Body of pancreas (tissue), 4 donors: ENCODE data around the gene NAT9. TPM values are rescaled to one million over a fixed set of nuclear protein-coding genes. Genes with fewer than 3 reads are reported as not detected.

Source experiments
- ATAC-seq: fragments of 150-250 bp; one replicate; pipeline ENCODE4 v1.9.1; 2016
- DNase-seq, 4 donors: peaks; one replicate each; pipeline ENCODE4 v3.0.0-alpha.2; 2019
- H3K27ac ChIP-seq, 4 donors: fragments of 200-600 bp; sonication (generic); 1 replicate in 3 of 4; 2 replicates in 1 of 4; pipeline versions ENCODE4 v1.5.1 to v1.6.1; 2016 to 2019; ENCODE audit warnings: mild to moderate bottlenecking in 1 of 4, mixed read lengths in 1 of 4, moderate library complexity in 1 of 4
- H3K27me3 ChIP-seq, 2 donors: fragments of 200-600 bp; sonication (generic); one replicate each; pipeline ENCODE4 v1.6.0; 2016; ENCODE audit warnings: mild to moderate bottlenecking in 1 of 2
- H3K36me3 ChIP-seq, 2 donors: fragments of 200-600 bp; sonication (generic); replicated peaks in 1 of 2; 2 replicates each; pipeline ENCODE4 v1.5.1; 2016; ENCODE audit warnings: low read depth in 2 of 2; ENCODE audit not compliant: insufficient read depth in 1 of 2
- H3K4me1 ChIP-seq: fragments of 200-600 bp; sonication (generic); one replicate; pipeline ENCODE4 v1.6.0; 2016
- H3K4me3 ChIP-seq, 2 donors: fragments of 200-600 bp; sonication (generic); 1 replicate in 1 of 2; 2 replicates in 1 of 2; pipeline ENCODE4 v1.5.1; 2016 to 2019
- H3K9me3 ChIP-seq, 3 donors: fragments of 200-600 bp; sonication (generic); 1 replicate in 2 of 3; 2 replicates in 1 of 3; pipeline ENCODE4 v1.5.1; 2016
- CTCF ChIP-seq, 7 experiments: fragments of 450-650 bp in 4 of 7; fragments of 200-600 bp in 3 of 7; sonication (generic) in 3 of 7; IDR thresholded peaks; one replicate each; pipeline ENCODE4 v1.5.1; 2016 to 2019; ENCODE audit warnings: antibody characterized with exemption in 7 of 7
- POLR2A ChIP-seq, 3 donors: fragments of 450-650 bp; IDR thresholded peaks; one replicate each; pipeline ENCODE4 v1.6.1; 2016; ENCODE audit warnings: antibody characterized with exemption in 3 of 3, mild to moderate bottlenecking in 2 of 3
- WGBS, 2 donors: methylation state at CpG; one replicate each; pipeline ENCODE4 v1.1.5; 2017; 5-methylcytosine and 5-hydroxymethylcytosine counted together
- intact Hi-C: fragments of 100-400 bp; cut with DNase I; formaldehyde crosslinking; loops from one replicate; pipeline ENCODE4 v1.15.1; 2023
- total RNA-seq, 2 donors: library from RNA; depleted of rRNA; stranded (reverse); fragments of >200 nt; gene quantifications; one replicate each; pipeline ENCODE4 v1.1.0, GENCODE V29; 2016

The NAT9 gene
- total RNA-seq, 2 donors from 2014 or later, result 21.8 to 23.3 TPM

- 89 to 90% methylated on average over 10 of the region's 10 CpGs for WGBS, 2 donors
- Histone ChIP-seq H3K36me3 (no peaks in the 10 kb centered on the region), H3K9me3 (no peaks in the 10 kb centered on the region), H3K4me1 (no peaks in the 10 kb centered on the region), H3K27me3 (no peaks in the 10 kb centered on the region), H3K4me3 (no peak overlapping the region), H3K27ac (no peak overlapping the region)
- DNase-seq (no peak), ATAC-seq (no peak)
- intact Hi-C loops, result no loop called here
- TF ChIP-seq CTCF (IDR thresholded peaks at IDR 0.05), result no peak
- TF ChIP-seq POLR2A (IDR thresholded peaks at IDR 0.05), result no peak
Measured at GRCh38 chr17:74806334-74806733, 30.2 kb upstream of the NAT9 start.

DNA sequence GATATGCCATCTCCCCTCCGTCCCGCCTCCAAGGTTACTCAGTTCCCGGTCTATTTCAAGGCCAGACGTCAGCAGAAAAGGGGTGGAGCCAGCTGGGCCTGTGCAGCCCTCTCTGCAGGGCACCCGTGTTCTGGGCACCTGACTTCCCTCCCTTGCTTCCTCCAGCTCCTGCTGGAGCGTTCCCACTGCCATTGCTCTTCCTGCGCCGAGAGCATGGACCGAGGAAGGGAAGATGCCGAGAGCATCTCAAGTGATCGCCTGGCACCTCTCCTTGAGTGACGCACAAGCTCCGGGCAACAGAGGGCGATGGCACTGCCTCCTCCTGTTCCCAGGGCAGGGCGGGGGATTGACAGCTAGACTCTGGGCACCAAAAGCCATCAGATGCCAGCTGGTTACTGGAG is 29.4 kb upstream of the NAT9 start:
- no peak for ATAC-seq
- Histone ChIP-seq H3K27ac (no peak overlapping the region), H3K36me3 (no peaks in the 10 kb centered on the region), H3K4me3 (no peak overlapping the region), H3K9me3 (no peaks in the 10 kb centered on the region), H3K4me1 (no peaks in the 10 kb centered on the region), H3K27me3 (no peaks in the 10 kb centered on the region)
- DNase-seq, result no peak
- intact Hi-C loops, result no loop called here
- TF ChIP-seq POLR2A (IDR thresholded peaks at IDR 0.05), result no peak
- no peak for TF ChIP-seq CTCF (IDR thresholded peaks at IDR 0.05)
- 73% methylated on average over 15 of the region's 15 CpGs for WGBS, 2 donors

GRCh38 chr17:74804683-74805082 is 28.5 kb upstream of the NAT9 start:
- WGBS, 2 donors, result 80 to 83% methylated on average over 4 to 7 of the region's 7 CpGs
- Histone ChIP-seq H3K27ac (no peak overlapping the region), H3K4me3 (no peak overlapping the region), H3K27me3 (no peaks in the 10 kb centered on the region), H3K36me3 (no peaks in the 10 kb centered on the region), H3K4me1 (no peaks in the 10 kb centered on the region), H3K9me3 (no peaks in the 10 kb centered on the region)
- ATAC-seq (no peak), DNase-seq (no peak)
- no peak for TF ChIP-seq POLR2A (IDR thresholded peaks at IDR 0.05)
- no peak for TF ChIP-seq CTCF (IDR thresholded peaks at IDR 0.05)
- intact Hi-C loops, result no loop called here

- intact Hi-C loops, result no loop called here
- Histone ChIP-seq H3K27ac (no peak overlapping the region), H3K27me3 (no peaks in the 10 kb centered on the region), H3K36me3 (peaks cover 0 to 2% of the 10 kb centered on the region in 2 donors), H3K4me3 (no peak overlapping the region), H3K4me1 (no peaks in the 10 kb centered on the region), H3K9me3 (no peaks in the 10 kb centered on the region)
- WGBS, 2 donors, result 64 to 86% methylated on average over 2 to 5 of the region's 5 CpGs
- DNase-seq (no peak), ATAC-seq (no peak)
- TF ChIP-seq CTCF (IDR thresholded peaks at IDR 0.05) (no peak), POLR2A (IDR thresholded peaks at IDR 0.05) (no peak)
Measured at GRCh38 chr17:74803971-74804370, 27.8 kb upstream of the NAT9 start.

GRCh38 chr17:74803388-74803930 is 27.3 kb upstream of the NAT9 start:
- Histone ChIP-seq H3K4me3 (no peak overlapping the region), H3K27me3 (no peaks in the 10 kb centered on the region), H3K36me3 (peaks cover 0 to 3% of the 10 kb centered on the region in 2 donors), H3K27ac (no peak overlapping the region), H3K9me3 (no peaks in the 10 kb centered on the region), H3K4me1 (no peaks in the 10 kb centered on the region)
- DNase-seq (no peak), ATAC-seq (no peak)
- WGBS, 2 donors, result 91 to 92% methylated on average over 12 of the region's 12 CpGs
- intact Hi-C loops, result no loop called here
- TF ChIP-seq POLR2A (IDR thresholded peaks at IDR 0.05) (no peak), CTCF (IDR thresholded peaks at IDR 0.05) (no peak)
